A549 (cell line): ENCODE measurements around the gene FNTB. TPM values are rescaled to one million over a fixed set of nuclear protein-coding genes. Genes with fewer than 3 reads are reported as not detected.

ENCODE experiments used
- ATAC-seq, 2 experiments: fragments of 200-7000 bp in 1 of 2; fragments of >200 bp in 1 of 2; cut with Nextera tagmentation in 1 of 2; cut with Tn5 transposase in 1 of 2; 3 replicates each; pipeline versions ENCODE4 v1.8.0 to v1.9.1; 2018 to 2020; ENCODE audit warnings: mild to moderate bottlenecking in 1 of 2, moderate library complexity in 1 of 2
- CTCF ChIA-PET: fragments of 300-600 bp; sonication (Branson Sonifier 250); formaldehyde crosslinking; extraction: SDS; loops from one replicate; lab custom pipeline; 2021; ENCODE audit warnings: antibody characterized with exemption, inconsistent platforms; lab: Yijun Ruan, JAX
- POLR2A ChIA-PET: fragments of 350-600 bp; formaldehyde crosslinking; extraction: SDS; loops from one replicate; lab custom pipeline; 2021; ENCODE audit warnings: antibody characterized with exemption, inconsistent platforms; lab: Yijun Ruan, JAX
- DNase-seq, 2 experiments: peaks; one replicate each; pipeline versions ENCODE4 v3.0.0 to v3.0.0-alpha.2; 2011 to 2016; ENCODE audit warnings: low read depth in 1 of 2, low spot score in 1 of 2
- FAIRE-seq: peaks from 2 replicates; lab custom pipeline; 2011; peaks lifted over from hg19 to GRCh38; lab: Jason Lieb, UNC
- H3K27ac ChIP-seq, 2 experiments: fragments of >200 bp; sonication (Bioruptor Twin); formaldehyde crosslinking; 3 replicates each; pipeline ENCODE4 v1.5.1; 2016 to 2017
- H3K4me1 ChIP-seq: fragments of >200 bp; sonication (Bioruptor Twin); formaldehyde crosslinking; 3 replicates; pipeline ENCODE4 v1.6.1; 2016
- H3K4me2 ChIP-seq: fragments of >200 bp; sonication (Bioruptor Twin); formaldehyde crosslinking; 3 replicates; pipeline ENCODE4 v1.6.1; 2016
- H3K4me3 ChIP-seq: fragments of >200 bp; sonication (Bioruptor Twin); formaldehyde crosslinking; 3 replicates; pipeline ENCODE4 v1.5.1; 2016
- H3K9me3 ChIP-seq: fragments of >200 bp; sonication (Bioruptor Twin); formaldehyde crosslinking; 3 replicates; pipeline ENCODE4 v1.6.1; 2016
- CHD2 ChIP-seq: fragments of 150-350 bp; IDR thresholded peaks from 2 replicates; pipeline ENCODE4 v1.6.1; 2014; ENCODE audit warnings: low read length; ENCODE audit not compliant: partially characterized antibody
- E2F6 ChIP-seq: IDR thresholded peaks from 2 replicates; pipeline ENCODE4 v1.6.1; 2012; ENCODE audit warnings: low read depth, borderline replicate concordance
- EHMT2 ChIP-seq: fragments of 200-600 bp; sonication (generic); IDR thresholded peaks from 2 replicates; pipeline ENCODE4 v1.6.1; 2016; ENCODE audit warnings: antibody characterized with exemption, low read depth, mild to moderate bottlenecking, moderate library complexity
- ESRRA ChIP-seq: fragments of 150-350 bp; IDR thresholded peaks from 2 replicates; pipeline ENCODE4 v1.6.1; 2014; ENCODE audit warnings: mild to moderate bottlenecking, low read length, borderline replicate concordance
- FOXS1 ChIP-seq: fragments of 250-450 bp; sonication (Bioruptor Pico); IDR thresholded peaks from 2 replicates; pipeline ENCODE4 v1.5.0; 2020; ENCODE audit warnings: mild to moderate bottlenecking, moderate library complexity
- GATA3 ChIP-seq: IDR thresholded peaks from 2 replicates; pipeline ENCODE4 v1.6.1; 2012; ENCODE audit warnings: borderline replicate concordance
- HMGXB4 ChIP-seq: fragments of 250-450 bp; sonication (Bioruptor Pico); IDR thresholded peaks from 2 replicates; pipeline ENCODE4 v1.5.0; 2021; ENCODE audit warnings: mild to moderate bottlenecking, moderate library complexity, borderline replicate concordance
- HOXA7 ChIP-seq: fragments of 250-450 bp; sonication (Bioruptor Pico); IDR thresholded peaks from 2 replicates; pipeline ENCODE4 v1.5.0; 2020; ENCODE audit warnings: mild to moderate bottlenecking, moderate library complexity
- HOXB13 ChIP-seq: fragments of 250-450 bp; sonication (Bioruptor Pico); IDR thresholded peaks from 2 replicates; pipeline ENCODE4 v1.5.0; 2020; ENCODE audit warnings: low read depth, mild to moderate bottlenecking, moderate library complexity
- HOXB5 ChIP-seq: fragments of 250-450 bp; sonication (Bioruptor Pico); IDR thresholded peaks from 2 replicates; pipeline ENCODE4 v1.5.0; 2020; ENCODE audit warnings: mild to moderate bottlenecking, moderate library complexity
- JUNB ChIP-seq: fragments of >200 bp; sonication (Bioruptor Twin); formaldehyde crosslinking; IDR thresholded peaks from 2 replicates; pipeline ENCODE4 v1.6.1; 2016
- KDM1A ChIP-seq: fragments of 200-600 bp; sonication (generic); IDR thresholded peaks from 2 replicates; pipeline ENCODE4 v1.6.1; 2016; ENCODE audit warnings: low read depth, mild to moderate bottlenecking
- MAFK ChIP-seq: fragments of 450-650 bp; IDR thresholded peaks from 2 replicates; pipeline ENCODE4 v1.6.1; 2014; ENCODE audit not compliant: partially characterized antibody
- MYC ChIP-seq: IDR thresholded peaks from 2 replicates; pipeline ENCODE4 v1.6.1; 2012; ENCODE audit warnings: mild to moderate bottlenecking, inconsistent platforms, low read length, improper control_type of control experiment, borderline replicate concordance
- NFE2L2 ChIP-seq: fragments of 150-350 bp; conservative IDR thresholded peaks from 2 replicates; pipeline ENCODE4 v1.6.1; 2014; ENCODE audit warnings: low read length
- NR3C1 ChIP-seq: fragments of >200 bp; sonication (Bioruptor Twin); formaldehyde crosslinking; IDR thresholded peaks from 3 replicates; pipeline ENCODE4 v1.6.1; 2017
- PHF8 ChIP-seq: fragments of 200-600 bp; sonication (generic); IDR thresholded peaks from 2 replicates; pipeline ENCODE4 v1.6.1; 2016; ENCODE audit warnings: low read depth, mild to moderate bottlenecking, antibody characterized with exemption, moderate library complexity, borderline replicate concordance
- RARB ChIP-seq: fragments of 250-450 bp; sonication (Bioruptor Pico); IDR thresholded peaks from 2 replicates; pipeline ENCODE4 v1.8.0; 2021; ENCODE audit warnings: mild to moderate bottlenecking, moderate library complexity
- RCOR1 ChIP-seq: fragments of 150-350 bp; IDR thresholded peaks from 2 replicates; pipeline ENCODE4 v1.6.1; 2014; ENCODE audit warnings: antibody characterized with exemption, low read length, low read depth
- SREBF2 ChIP-seq: fragments of 450-650 bp; IDR thresholded peaks from 2 replicates; pipeline ENCODE4 v1.6.1; 2014; ENCODE audit warnings: mild to moderate bottlenecking, moderate library complexity
- TFCP2L1 ChIP-seq: fragments of 250-450 bp; sonication (Bioruptor Pico); IDR thresholded peaks from 2 replicates; pipeline ENCODE4 v1.5.0; 2021; ENCODE audit warnings: mild to moderate bottlenecking
- USF2 ChIP-seq: fragments of 450-650 bp; IDR thresholded peaks from 2 replicates; pipeline ENCODE4 v1.6.1; 2014; ENCODE audit warnings: antibody characterized with exemption
- ZFP36 ChIP-seq: fragments of 450-650 bp; IDR thresholded peaks from 2 replicates; pipeline ENCODE4 v1.6.1; 2014; ENCODE audit warnings: borderline replicate concordance; ENCODE audit not compliant: partially characterized antibody
- ZNF302 ChIP-seq: fragments of 250-450 bp; sonication (Bioruptor Pico); IDR thresholded peaks from 2 replicates; pipeline ENCODE4 v1.9.0; 2021; ENCODE audit warnings: inconsistent platforms, mild to moderate bottlenecking, moderate library complexity
- WGBS: methylation state at CpG from one replicate; pipeline ENCODE4 v1.1.6; 2017; ENCODE audit errors: missing lambda C conversion rate; 5-methylcytosine and 5-hydroxymethylcytosine counted together
- polyA plus RNA-seq, 4 experiments: library from polyadenylated mRNA; depleted of rRNA in 3 of 4; stranded (reverse); fragments of >200 nt; fragmentation: RNase III in 1 of 4; extraction: RNeasy Plus Mini Kit Qiagen cat#74134 plus additional on column Dnase treatment in 1 of 4; gene quantifications; 2 replicates in 3 of 4; 3 replicates in 1 of 4; pipeline ENCODE4 v1.2.3, GENCODE V29; 2011 to 2017

The FNTB gene
- polyA plus RNA-seq, 2 of the 4 experiments (the other 2 are of a cell fraction) = 28.5 to 41.9 TPM

- Histone ChIP-seq H3K9me3 (no peaks in the 10 kb centered on the region), H3K4me1 (peaks cover 5% of the 10 kb centered on the region; the same call in 2 of the 3 replicates), H3K4me3 (no peak overlapping the region)
- POLR2A ChIA-PET = no interaction called here
- TF ChIP-seq GATA3 (no peak), JUNB (no peak), FOXS1 (CRISPR knock-in tag) (no peak), RARB (no peak), TFCP2L1 (CRISPR knock-in tag) (no peak), NR3C1 (no peak), USF2 (no peak), HOXB13 (CRISPR knock-in tag) (no peak), PHF8 (no peak), CHD2 (no peak), SREBF2 (no peak), NFE2L2 (no peak), HOXB5 (no peak), HMGXB4 (CRISPR knock-in tag) (no peak), RCOR1 (no peak), E2F6 (no peak)
- TF ChIP-seq, all 56 proteins: peak for 0
- H3K4me2 ChIP-seq = no peak overlapping the region
- DNase-seq = no peak
- no peak for ATAC-seq
- WGBS = 78% methylated on average over 2 of the region's 2 CpGs
- no peak for FAIRE-seq
- CTCF ChIA-PET = interaction anchor here (0.8 to 2.3 kb wide), 5 partner anchors 8 to 454 kb away, joined by 3 to 12 read pairs (median 4); partner anchors contain the start of genes FNTB and HSPA2
- no peak overlapping the region for H3K27ac ChIP-seq
Measured at GRCh38 chr14:64994540-64994939, 7.8 kb downstream of the FNTB start.

- H3K9me3 ChIP-seq = no peaks in the 10 kb centered on the region
- CTCF ChIA-PET = interaction anchor here (0.8 to 2.3 kb wide), 5 partner anchors 9 to 455 kb away, joined by 3 to 12 read pairs (median 4); partner anchors contain the start of genes FNTB and HSPA2
- no peak for ATAC-seq
- TF ChIP-seq ESRRA (no peak), ZNF302 (CRISPR knock-in tag) (no peak), HMGXB4 (CRISPR knock-in tag) (no peak), EHMT2 (no peak), ZFP36 (no peak), KDM1A (no peak), MAFK (no peak), HOXA7 (CRISPR knock-in tag) (no peak), MYC (no peak), CHD2 (no peak)
- TF ChIP-seq, all 56 proteins: peak for 0
- FAIRE-seq (no peak), DNase-seq (no peak)
- H3K4me3 ChIP-seq = no peak overlapping the region
- H3K4me1 ChIP-seq = peaks cover 5% of the 10 kb centered on the region; the same call in 2 of the 3 replicates
- 85% methylated on average over 3 of the region's 3 CpGs for WGBS
- POLR2A ChIA-PET = no interaction called here
- H3K27ac ChIP-seq = no peak overlapping the region
- H3K4me2 ChIP-seq = no peak overlapping the region
Measured at GRCh38 chr14:64995291-64995690, 8.6 kb downstream of the FNTB start.
